ENCODE results near the gene SRGAP1.

SRGAP1 gene

DNA sequence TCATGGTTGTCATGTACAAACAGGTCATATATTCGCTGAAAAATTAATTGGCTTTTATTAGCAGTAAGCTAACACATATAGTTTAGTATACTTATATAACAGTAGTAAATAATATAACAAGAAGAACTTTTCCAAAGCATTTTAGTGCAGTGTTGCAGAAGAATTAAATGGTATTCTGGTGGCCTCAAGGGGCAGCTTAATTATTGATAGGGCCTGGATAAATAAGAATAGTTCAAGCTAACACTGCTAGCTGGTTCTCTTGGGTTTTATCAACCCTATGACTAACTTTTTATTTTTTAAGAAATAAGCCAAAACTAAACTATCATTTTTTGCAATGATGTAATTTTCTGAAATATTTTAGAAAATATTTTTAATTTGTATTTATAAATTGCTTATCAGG, 152.1 kb downstream of the SRGAP1 start:
- Histone ChIP-seq H2AFZ (ENCODE audit: low read length) (no peak overlapping the region), H3K79me2 (ENCODE audit: low read length) (no peaks in the 10 kb centered on the region), H3K9me2 (replicated peaks; ENCODE audit: insufficient read depth, low read length) (no peaks in the 10 kb centered on the region), H3K4me2 (ENCODE audit: low read depth, low read length) (no peak overlapping the region), H3K9me3 (replicated peaks; ENCODE audit: insufficient read depth, low read length) (no peaks in the 10 kb centered on the region), H3K4me1 (ENCODE audit: low read length) (no peaks in the 10 kb centered on the region), H3K27ac (ENCODE audit: low read length) (no peak overlapping the region), H4K20me1 (ENCODE audit: insufficient read depth, low read length) (no peaks in the 10 kb centered on the region), H3K36me3 (replicated peaks; ENCODE audit: insufficient read depth, low read length) (no peaks in the 10 kb centered on the region), H3K9ac (ENCODE audit: low read length) (no peak overlapping the region), H3K4me3 (ENCODE audit: low read length) (no peak overlapping the region), H3F3A (ENCODE audit: insufficient read depth, low read length) (no peaks in the 10 kb centered on the region), H3K27me3 (replicated peaks; ENCODE audit: insufficient read depth, low read length) (no peaks in the 10 kb centered on the region)
- no peak for TF ChIP-seq EZH2 (optimal IDR thresholded peaks at IDR 0.05; ENCODE audit: low read depth, low read length)
- no peak for TF ChIP-seq CTCF (IDR thresholded peaks at IDR 0.05; ENCODE audit: low read length)
- no peak for TF ChIP-seq EZH2phosphoT487 (IDR thresholded peaks at IDR 0.05; ENCODE audit: low read length)
- DNase-seq, result no peak

GRCh38 chr12:63997198-63997597, 152.7 kb downstream of the SRGAP1 start:
- H3K27ac ChIP-seq (ENCODE audit: low read length), result no peak overlapping the region
- no peaks in the 10 kb centered on the region for H3K36me3 ChIP-seq (replicated peaks; ENCODE audit: insufficient read depth, low read length)
- no peak overlapping the region for H3K4me2 ChIP-seq (ENCODE audit: low read depth, low read length)
- no peaks in the 10 kb centered on the region for H3F3A ChIP-seq (ENCODE audit: insufficient read depth, low read length)
- TF ChIP-seq CTCF (IDR thresholded peaks at IDR 0.05; ENCODE audit: low read length) (no peak), EZH2phosphoT487 (IDR thresholded peaks at IDR 0.05; ENCODE audit: low read length) (no peak), EZH2 (optimal IDR thresholded peaks at IDR 0.05; ENCODE audit: low read depth, low read length) (no peak)
- H3K9me2 ChIP-seq (replicated peaks; ENCODE audit: insufficient read depth, low read length), result no peaks in the 10 kb centered on the region
- no peaks in the 10 kb centered on the region for H3K4me1 ChIP-seq (ENCODE audit: low read length)
- H3K4me3 ChIP-seq (ENCODE audit: low read length), result no peak overlapping the region
- no peak for DNase-seq
- no peaks in the 10 kb centered on the region for H3K79me2 ChIP-seq (ENCODE audit: low read length)
- no peak overlapping the region for H2AFZ ChIP-seq (ENCODE audit: low read length)
- no peak overlapping the region for H3K9ac ChIP-seq (ENCODE audit: low read length)
- no peaks in the 10 kb centered on the region for H3K9me3 ChIP-seq (replicated peaks; ENCODE audit: insufficient read depth, low read length)
- no peaks in the 10 kb centered on the region for H4K20me1 ChIP-seq (ENCODE audit: insufficient read depth, low read length)
- H3K27me3 ChIP-seq (replicated peaks; ENCODE audit: insufficient read depth, low read length), result no peaks in the 10 kb centered on the region

DNA sequence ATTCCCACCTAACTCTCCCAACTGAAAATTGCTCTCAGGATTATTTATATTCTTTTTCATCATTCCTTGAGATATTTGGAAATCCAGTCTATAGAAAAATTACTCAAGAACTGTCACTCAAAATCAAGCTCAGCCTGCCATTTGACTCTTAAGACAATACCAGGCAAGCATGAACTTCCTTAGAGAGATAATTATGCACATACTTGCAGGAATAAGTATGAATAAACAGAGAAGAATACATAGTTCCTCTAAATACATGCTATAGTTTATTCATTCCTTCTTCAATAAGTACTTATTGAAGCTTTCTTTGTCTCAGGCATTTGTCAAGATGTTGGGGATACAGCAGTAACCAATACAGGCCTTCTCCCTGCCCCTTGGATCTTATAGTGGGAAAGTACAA, 154.1 kb downstream of the SRGAP1 start:
- H3K27me3 ChIP-seq (replicated peaks; ENCODE audit: insufficient read depth, low read length), result no peaks in the 10 kb centered on the region
- H3K27ac ChIP-seq (ENCODE audit: low read length), result no peak overlapping the region
- TF ChIP-seq EZH2 (optimal IDR thresholded peaks at IDR 0.05; ENCODE audit: low read depth, low read length), result no peak
- TF ChIP-seq EZH2phosphoT487 (IDR thresholded peaks at IDR 0.05; ENCODE audit: low read length), result no peak
- TF ChIP-seq CTCF (IDR thresholded peaks at IDR 0.05; ENCODE audit: low read length), result no peak
- no peak overlapping the region for H3K4me2 ChIP-seq (ENCODE audit: low read depth, low read length)
- H4K20me1 ChIP-seq (ENCODE audit: insufficient read depth, low read length), result no peaks in the 10 kb centered on the region
- no peaks in the 10 kb centered on the region for H3K9me2 ChIP-seq (replicated peaks; ENCODE audit: insufficient read depth, low read length)
- no peaks in the 10 kb centered on the region for H3K4me1 ChIP-seq (ENCODE audit: low read length)
- H3F3A ChIP-seq (ENCODE audit: insufficient read depth, low read length), result no peaks in the 10 kb centered on the region
- no peak overlapping the region for H3K4me3 ChIP-seq (ENCODE audit: low read length)
- no peak overlapping the region for H3K9ac ChIP-seq (ENCODE audit: low read length)
- H3K9me3 ChIP-seq (replicated peaks; ENCODE audit: insufficient read depth, low read length), result no peaks in the 10 kb centered on the region
- DNase-seq, result no peak
- no peak overlapping the region for H2AFZ ChIP-seq (ENCODE audit: low read length)
- no peaks in the 10 kb centered on the region for H3K79me2 ChIP-seq (ENCODE audit: low read length)
- no peaks in the 10 kb centered on the region for H3K36me3 ChIP-seq (replicated peaks; ENCODE audit: insufficient read depth, low read length)
